Measurements from ENCODE around the gene ITPA. TPM values are rescaled to one million over a fixed set of nuclear protein-coding genes. Genes with fewer than 3 reads are reported as not detected.

The ITPA gene
- total and polyA plus RNA-seq, 2 of the 4 experiments (the other 2 are of a cell fraction): 32.4 to 49.0 TPM

DNA sequence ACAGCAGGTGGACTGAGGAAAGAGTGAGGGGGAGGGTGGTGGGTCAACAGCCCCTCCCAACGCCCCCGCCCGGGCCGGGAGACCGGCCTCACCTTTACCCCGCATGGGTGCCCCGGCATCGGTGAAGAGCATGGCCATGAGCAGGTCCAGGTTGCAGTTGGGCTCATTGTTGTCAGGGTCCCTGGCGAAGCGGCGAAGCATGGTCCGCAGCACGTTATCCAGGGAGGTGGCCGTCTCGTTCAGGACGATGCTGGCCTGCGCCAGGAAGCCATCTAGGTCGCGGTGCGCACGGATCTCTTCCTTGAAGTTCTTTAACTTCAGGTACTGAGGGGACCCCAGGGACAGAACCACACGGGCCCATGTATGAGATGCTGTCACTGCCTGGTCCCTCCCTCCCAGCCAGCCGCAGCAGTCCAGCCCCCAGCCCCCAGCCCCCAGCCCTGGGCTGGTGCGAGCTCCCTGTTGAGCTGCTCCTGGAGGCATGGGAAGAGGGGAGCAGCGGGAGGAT is 24.7 kb downstream of the ITPA start:
- no peak for ATAC-seq (ENCODE audit: low read depth)
- Histone ChIP-seq H2AK9ac (replicated peaks; ENCODE audit: low read depth, low read length, poor library complexity) (no peak overlapping the region), H3K4me3 (ENCODE audit: insufficient read depth, low read depth, low read length) (no peak overlapping the region), H3K9me1 (ENCODE audit: insufficient read depth, low read length) (no peaks in the 10 kb centered on the region), H3K79me1 (ENCODE audit: low read depth in 1 of 2, low read length in 2 of 2) (no peaks in the 10 kb centered on the region), H2AFZ (replicated peaks; ENCODE audit: low read length, poor library complexity) (no peak overlapping the region), H3K56ac (ENCODE audit: extremely low read depth, insufficient read depth, low read length) (no peak overlapping the region), H3K4ac (ENCODE audit: low read depth, low read length) (no peak overlapping the region), H3K23ac (ENCODE audit: low read depth, low read length) (no peak overlapping the region), H3K36me3 (ENCODE audit: control insufficient read depth, insufficient read depth, low read length) (no peaks in the 10 kb centered on the region), H3K14ac (replicated peaks; ENCODE audit: low read depth, low read length) (no peak overlapping the region), H3K27me3 (ENCODE audit: control insufficient read depth, insufficient read depth, low read length) (peaks cover 32% of the 10 kb centered on the region), H2BK120ac (ENCODE audit: low read depth, low read length) (no peak overlapping the region), H3K4me1 (ENCODE audit: control insufficient read depth, insufficient read depth, low read length) (no peaks in the 10 kb centered on the region), H2BK5ac (ENCODE audit: low read depth, low read length, poor library complexity, severe bottlenecking) (no peak overlapping the region), H3K9me3 (ENCODE audit: control insufficient read depth, insufficient read depth, low read length) (no peaks in the 10 kb centered on the region), H3K27ac (ENCODE audit: insufficient read depth, low read length) (no peak overlapping the region), H4K5ac (ENCODE audit: low read depth, low read length) (no peak overlapping the region), H4K8ac (ENCODE audit: low read depth in 2 of 2, low read length in 2 of 2) (no peak overlapping the region), H2AK5ac (ENCODE audit: low read depth, low read length) (no peak overlapping the region), H3K9ac (ENCODE audit: low read depth, low read length) (no peak overlapping the region), H2BK20ac (ENCODE audit: low read depth, low read length) (no peak overlapping the region), H3K18ac (ENCODE audit: low read depth, low read length) (no peak overlapping the region), H3K4me2 (ENCODE audit: low read depth, low read length) (no peak overlapping the region), H2BK15ac (ENCODE audit: low read depth, low read length) (no peak overlapping the region), H4K20me1 (ENCODE audit: insufficient read depth, low read length) (peaks cover 4% of the 10 kb centered on the region; the same call in 1 of the 2 replicates), H4K91ac (ENCODE audit: insufficient read depth, low read depth, low read length) (no peak overlapping the region)
- in situ Hi-C loops (cut with MboI; ENCODE audit: low sequenced_read_pairs): no loop called here
- dilution Hi-C loops (cut with HindIII; ENCODE audit: low sequenced_read_pairs, unreplicated experiment): no loop called here
- no peak for DNase-seq
- TF ChIP-seq RAD21 (IDR thresholded peaks at IDR 0.05; ENCODE audit: low read length) (no peak), BHLHE40 (IDR thresholded peaks at IDR 0.05; ENCODE audit: low read depth, low read length) (no peak), POLR2A (IDR thresholded peaks at IDR 0.05; ENCODE audit: low read depth, low read length) (no peak), MAZ (IDR thresholded peaks at IDR 0.05; ENCODE audit: borderline replicate concordance, low read depth, low read length) (no peak), NFE2L2 (IDR thresholded peaks at IDR 0.05; ENCODE audit: low read depth, low read length) (no peak)
- TF ChIP-seq, protein P1, sequence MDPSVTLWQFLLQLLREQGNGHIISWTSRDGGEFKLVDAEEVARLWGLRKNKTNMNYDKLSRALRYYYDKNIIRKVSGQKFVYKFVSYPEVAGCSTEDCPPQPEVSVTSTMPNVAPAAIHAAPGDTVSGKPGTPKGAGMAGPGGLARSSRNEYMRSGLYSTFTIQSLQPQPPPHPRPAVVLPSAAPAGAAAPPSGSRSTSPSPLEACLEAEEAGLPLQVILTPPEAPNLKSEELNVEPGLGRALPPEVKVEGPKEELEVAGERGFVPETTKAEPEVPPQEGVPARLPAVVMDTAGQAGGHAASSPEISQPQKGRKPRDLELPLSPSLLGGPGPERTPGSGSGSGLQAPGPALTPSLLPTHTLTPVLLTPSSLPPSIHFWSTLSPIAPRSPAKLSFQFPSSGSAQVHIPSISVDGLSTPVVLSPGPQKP (IDR thresholded peaks at IDR 0.05; ENCODE audit: borderline replicate concordance, low read depth, low read length): no peak
- BruUV-seq (replicated peaks): no TSS peak
- ChIA-PET CTCF (no interaction called here), POLR2A (ENCODE audit: unreplicated experiment) (no interaction called here)
- intact Hi-C loops (cut with micrococcal nuclease): no loop called here
- WGBS, 2 experiments (ENCODE audit: extremely low coverage in 2 of 2, insufficient read length in 1 of 2): 90% methylated on average over 8 of the region's 25 CpGs; no CpG with 5 or more reads in 1 of the 2 experiments

Data from IMR-90 (cell line).